DND-41 (cell line): Measurements from ENCODE around the gene SLC4A2.

Experiments
- CTCF ChIP-seq: IDR thresholded peaks from 2 replicates; pipeline ENCODE4 v1.5.1; 2012; ENCODE audit warnings: borderline replicate concordance, low read length, moderate library complexity, mild to moderate bottlenecking; ENCODE audit not compliant: poor library complexity, severe bottlenecking; ENCODE audit errors: extremely low read depth
- EZH2 ChIP-seq: IDR thresholded peaks from 3 replicates; pipeline ENCODE4 v1.6.1; 2012; ENCODE audit warnings: borderline replicate concordance, low read depth, mild to moderate bottlenecking, moderate library complexity, low read length, inconsistent platforms; ENCODE audit not compliant: severe bottlenecking

GRCh38 chr7:151114151-151115090, 55.0 kb downstream of the SLC4A2 start:
- TF ChIP-seq EZH2: no peak
- no peak for TF ChIP-seq CTCF
